SIG-M5 treated with dmso at 0.1 percent for 504 hours (cell line): ENCODE measurements around the gene KCNMA1.

Experiments
- DNase-seq: peaks from one replicate; lab custom pipeline; 2025; ENCODE audit not compliant: unreplicated experiment; lab: John Stamatoyannopoulos, UW

Gene KCNMA1

DNA sequence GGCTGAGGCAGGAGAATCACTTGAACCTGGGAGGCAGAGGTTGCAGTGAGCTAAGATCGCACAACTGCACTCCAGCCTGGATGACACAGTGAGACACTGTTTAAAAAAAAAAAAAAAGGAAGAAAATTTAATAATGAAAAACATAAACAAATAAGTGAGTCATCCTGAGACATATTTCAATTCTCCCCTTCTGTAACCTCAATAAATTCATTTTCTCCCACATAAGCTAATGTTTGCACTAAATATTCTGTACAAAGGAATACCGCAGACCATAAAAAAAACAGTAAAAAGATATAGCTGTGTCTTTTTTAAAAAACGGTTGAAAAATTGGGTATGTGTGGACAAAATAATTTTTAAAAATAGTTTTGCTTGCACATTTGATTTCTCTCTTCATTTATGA lies 654.0 kb downstream of the KCNMA1 start:
- no peak for DNase-seq

DNA sequence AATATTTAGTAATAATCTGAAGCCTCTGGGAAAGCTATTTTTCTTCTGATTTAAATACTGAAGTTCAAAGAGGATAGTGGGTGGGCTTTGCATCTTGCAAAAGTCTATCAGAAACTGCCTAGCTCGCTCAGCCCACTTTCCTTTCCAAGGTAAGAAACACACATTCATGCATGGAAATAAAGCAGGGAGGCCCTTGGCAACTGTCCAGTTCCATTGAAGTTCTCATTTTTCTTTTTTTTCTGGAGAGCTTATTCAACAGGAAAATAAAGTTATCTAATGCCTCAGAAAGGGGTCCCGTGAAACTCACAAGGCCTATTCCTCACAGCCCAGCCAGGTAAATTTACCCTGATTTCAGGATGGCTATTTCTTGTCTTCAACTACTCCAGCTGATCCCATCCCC lies 654.9 kb downstream of the KCNMA1 start:
- no peak for DNase-seq

DNA sequence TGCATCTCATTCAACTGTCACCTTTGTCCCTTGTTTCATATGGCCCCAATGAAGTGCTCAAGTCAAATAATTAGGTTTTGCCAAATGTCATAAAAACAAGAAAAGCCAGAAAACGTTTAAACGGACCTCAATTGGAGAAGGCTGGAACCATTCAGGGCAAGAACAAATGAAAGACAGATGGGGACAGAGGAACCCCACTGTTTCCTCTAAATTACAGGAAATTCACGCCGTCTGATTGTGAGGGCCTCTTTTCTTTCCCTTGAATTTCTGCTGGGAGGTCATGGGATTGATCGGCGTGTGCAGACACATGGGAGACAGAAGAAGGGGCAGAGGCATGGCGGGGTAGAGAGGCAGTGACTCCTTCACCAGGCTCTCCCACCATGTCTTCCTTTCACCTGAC lies 656.4 kb downstream of the KCNMA1 start:
- no peak for DNase-seq

DNA sequence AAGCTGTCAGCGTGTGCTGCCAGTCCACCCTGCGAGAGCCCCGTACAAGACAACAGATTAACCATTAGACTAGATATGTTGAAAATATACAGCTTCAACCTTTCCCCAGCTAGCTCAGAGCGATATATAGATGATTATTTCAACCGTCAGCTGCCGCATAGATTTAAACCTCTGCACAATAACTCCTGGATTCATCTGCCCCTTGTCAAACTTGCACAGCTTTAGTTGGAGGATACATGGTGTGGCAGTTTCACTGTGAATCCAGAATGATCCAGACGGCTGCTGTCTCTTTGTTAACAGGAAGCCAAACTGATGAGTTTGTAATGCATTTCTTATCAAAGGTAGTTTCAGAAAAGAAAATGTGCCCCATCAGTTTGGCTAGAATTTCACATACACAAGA lies 659.7 kb downstream of the KCNMA1 start:
- DNase-seq = no peak

- DNase-seq = no peak
These were observed 660.6 kb downstream of the KCNMA1 start for GRCh38 chr10:76977046-76977445.

DNA sequence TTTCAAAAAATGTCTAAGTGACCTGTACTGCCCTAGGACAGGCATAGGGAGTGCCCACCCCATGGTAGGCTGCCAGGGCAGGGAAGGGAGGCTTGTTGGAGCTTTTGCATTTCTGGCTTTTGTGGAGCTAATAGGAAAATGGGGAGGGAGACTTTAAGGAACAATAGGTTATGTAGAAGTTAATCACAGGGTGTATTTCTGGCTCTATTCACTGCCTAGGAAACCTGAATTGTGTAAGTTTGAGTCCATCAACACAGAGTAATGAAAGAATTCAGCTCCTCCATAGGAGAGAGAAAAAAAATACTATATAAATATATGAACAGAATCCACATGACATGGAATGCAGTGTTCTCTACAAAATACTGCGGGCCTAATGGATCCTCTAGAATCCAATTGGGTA lies 661.5 kb downstream of the KCNMA1 start:
- no peak for DNase-seq

DNA sequence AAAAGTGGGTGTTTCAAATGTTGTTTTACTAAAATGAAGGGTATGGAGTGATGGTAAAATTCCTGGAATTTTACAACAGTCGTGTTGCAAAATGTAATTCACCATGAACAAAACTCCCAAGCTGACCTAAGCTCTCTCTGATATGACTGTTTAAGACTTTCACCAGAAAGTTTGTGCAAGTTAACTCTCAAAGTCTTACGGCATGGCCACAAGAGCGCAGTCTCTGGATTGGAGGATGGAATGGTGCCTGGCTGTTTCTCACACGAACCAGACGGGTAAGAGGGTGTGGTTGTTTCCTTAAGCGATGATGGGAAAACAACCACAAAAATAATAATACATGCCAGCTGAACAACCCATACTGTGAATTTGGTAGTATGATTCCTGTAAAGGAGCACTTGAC lies 662.5 kb downstream of the KCNMA1 start:
- no peak for DNase-seq

DNA sequence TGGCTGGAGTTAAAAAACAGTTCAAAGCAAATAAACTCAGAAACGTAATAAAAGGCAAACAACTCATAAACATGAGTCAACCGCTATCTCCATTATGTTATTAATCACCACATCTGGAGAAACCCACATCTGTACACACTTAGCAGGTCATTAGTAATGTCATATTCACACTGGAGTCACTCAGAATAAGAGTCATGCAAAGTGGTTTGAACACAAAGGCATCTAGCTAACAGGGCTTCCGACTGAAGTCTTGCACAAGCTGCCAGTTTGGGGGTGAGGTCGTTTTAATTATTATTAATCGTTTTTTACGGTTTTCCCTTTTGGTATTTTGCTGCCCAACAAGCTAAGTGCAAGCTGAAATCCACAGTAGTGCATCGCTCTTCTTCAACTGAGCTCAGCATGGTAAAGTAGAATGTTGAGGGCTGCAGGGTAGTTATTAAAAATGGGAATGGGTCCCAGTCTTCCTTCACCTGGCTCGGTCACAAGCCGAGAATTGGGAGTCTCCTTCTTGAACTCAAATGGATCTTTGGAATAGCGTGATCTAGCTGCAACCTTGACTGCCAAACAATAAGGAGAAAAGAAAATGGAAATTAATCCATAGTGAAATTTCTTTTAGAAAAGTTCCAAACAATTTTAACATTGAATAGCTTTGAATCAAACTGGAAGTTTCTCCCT lies 663.5 kb downstream of the KCNMA1 start:
- DNase-seq = no peak

DNA sequence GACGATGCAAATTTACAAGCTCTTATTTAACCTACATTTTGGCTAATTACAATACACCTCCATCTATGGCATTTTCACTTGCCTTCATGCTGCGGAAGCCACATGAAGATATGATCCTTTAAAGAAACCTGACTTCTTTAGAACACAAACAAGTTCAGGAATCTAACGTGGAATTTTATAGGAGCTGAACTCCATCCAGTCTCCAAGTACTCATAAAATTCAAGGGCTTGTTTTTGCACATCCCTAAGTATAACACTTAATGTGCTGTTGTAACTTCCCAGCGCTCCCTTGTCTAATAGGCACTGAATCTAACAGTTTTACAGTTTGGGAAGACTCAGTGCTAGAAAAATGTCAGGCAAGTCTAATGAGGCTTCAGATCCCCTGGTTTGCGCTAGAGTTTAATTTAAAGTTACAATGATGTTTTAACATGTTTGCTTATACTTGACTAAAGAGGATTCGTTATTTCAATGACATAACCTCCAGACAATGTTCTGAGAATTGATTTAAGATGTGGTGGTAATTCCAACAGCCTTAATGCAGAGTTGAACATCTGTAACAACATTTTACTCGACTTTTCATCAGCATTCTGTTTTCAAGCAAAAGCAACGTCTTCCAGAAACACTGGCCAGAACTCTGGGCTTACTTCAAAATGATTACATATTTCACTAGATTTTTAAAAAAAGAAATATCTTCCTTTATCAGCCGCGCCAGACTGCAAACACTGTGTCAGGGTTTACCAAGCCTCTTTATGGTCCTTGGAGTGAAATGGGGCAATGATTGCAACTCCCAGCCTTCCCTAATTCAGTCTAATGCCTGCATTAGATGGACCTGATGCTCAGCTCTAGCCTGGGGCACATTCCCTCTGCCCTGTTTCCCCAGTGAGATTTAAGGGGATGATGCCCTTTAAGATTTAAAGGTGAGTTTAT lies 664.3 kb downstream of the KCNMA1 start:
- no peak for DNase-seq

- DNase-seq = no peak
These were observed 665.1 kb downstream of the KCNMA1 start for GRCh38 chr10:76972541-76972940.

- no peak for DNase-seq
These were observed 665.9 kb downstream of the KCNMA1 start for GRCh38 chr10:76971547-76972170.

- DNase-seq = no peak
These were observed 666.7 kb downstream of the KCNMA1 start for GRCh38 chr10:76970711-76971519.

DNA sequence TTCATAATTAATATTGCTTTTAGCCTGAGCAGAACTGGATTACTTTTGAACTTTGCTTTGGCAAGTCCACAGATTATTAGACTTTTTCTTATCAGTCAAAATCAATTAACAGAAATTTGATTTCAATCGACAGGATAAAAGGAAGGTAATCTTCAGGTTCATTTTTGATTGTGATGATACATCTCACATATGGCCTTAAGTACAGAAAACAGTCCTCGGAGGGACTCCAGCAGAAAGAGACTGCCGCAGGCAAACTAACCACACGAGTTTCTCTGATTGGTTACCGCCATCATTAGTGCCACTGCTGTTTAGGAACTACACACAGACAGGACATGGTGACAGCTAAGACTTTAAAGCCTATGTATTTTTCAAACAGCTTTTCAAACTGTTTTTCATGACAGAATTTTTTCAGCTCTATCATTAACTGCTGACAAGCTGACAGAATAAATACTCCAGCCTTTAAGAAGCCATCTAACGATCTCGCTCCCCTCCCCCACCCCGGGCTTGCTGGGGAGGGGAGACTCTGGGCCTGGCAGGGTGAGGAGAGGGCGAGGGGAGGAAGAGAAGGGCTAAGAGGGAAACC lies 668.2 kb downstream of the KCNMA1 start:
- no peak for DNase-seq

DNA sequence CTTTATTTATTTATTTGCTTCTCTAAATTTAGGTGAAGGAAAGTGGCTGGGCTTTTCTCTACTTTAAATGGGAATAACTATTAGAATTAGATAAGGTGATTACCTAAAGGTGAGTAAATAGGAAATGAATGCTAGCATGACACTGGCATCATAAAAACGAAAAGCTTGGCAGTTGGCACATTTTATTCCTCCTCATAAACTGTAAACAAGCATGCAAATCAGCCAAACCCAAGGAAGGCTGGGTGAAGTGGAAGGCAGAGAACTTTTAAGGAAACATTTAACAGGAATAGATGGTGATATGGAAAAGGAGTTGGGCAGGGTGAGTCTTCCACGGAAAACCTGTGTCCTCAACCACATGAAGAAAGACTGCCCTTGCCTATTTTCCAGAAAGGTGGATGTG lies 669.1 kb downstream of the KCNMA1 start:
- DNase-seq = no peak

DNA sequence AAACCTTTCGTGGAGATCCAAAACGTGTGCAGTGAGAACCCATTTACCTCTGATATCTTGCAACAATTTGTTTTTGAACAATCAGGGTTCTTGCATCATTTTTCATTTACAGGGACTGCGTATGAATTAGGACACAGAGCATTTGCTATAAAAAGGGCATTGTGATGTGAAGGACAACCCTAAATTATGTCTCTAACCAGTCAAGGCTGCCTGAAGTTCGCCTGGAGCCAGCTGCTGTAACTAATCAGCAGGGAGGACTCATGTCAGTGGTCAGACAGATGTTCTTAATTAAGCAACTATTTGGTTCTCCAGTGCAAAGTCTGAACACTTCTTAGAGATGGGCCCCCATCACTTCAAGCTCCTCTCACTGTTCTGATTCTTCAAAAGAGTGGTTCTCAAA lies 674.8 kb downstream of the KCNMA1 start:
- no peak for DNase-seq

GRCh38 chr10:76961841-76962240 lies 675.8 kb downstream of the KCNMA1 start:
- DNase-seq = no peak

GRCh38 chr10:76959111-76959510 lies 678.5 kb downstream of the KCNMA1 start:
- DNase-seq = no peak

GRCh38 chr10:76954838-76955237 lies 682.8 kb downstream of the KCNMA1 start:
- no peak for DNase-seq

DNA sequence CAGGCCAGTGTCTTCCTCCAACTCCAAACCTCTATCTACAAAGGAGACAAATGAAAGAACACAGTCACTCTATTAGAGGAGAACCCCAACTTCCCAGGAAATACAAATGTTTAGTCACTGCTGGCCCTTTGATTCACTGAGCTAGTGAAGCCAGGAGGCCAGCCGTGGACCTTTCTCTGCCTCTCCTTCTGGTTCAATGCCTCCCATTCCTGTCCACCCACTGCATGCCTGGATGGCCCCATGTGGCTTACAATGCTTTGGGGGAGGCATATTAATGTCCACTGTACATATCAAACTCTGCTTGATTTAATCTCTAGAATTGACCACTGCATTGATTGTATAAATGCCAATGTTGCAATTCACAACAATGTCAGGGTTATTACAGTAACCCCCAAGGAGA lies 687.3 kb downstream of the KCNMA1 start:
- no peak for DNase-seq

DNA sequence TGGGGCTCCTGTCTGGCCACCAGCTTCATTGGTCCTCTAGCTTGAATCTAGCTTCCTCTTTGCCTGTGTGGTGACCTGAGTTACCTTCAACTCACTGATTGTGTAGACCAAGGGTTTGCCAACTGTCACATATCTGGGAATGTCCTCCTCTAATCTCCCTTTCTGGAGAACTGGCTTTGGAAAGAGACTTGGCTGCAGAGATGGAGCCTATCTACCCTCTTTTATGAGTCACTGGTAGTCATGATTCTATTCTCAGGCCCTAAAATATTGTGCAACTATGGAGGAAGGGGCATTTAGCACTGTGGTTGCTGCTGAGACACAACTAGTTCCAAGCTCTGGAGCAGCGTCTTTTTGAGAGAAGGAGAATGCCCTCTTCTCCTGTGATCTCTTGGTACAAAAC lies 691.3 kb downstream of the KCNMA1 start:
- peak; percentile 42 for DNase-seq

DNA sequence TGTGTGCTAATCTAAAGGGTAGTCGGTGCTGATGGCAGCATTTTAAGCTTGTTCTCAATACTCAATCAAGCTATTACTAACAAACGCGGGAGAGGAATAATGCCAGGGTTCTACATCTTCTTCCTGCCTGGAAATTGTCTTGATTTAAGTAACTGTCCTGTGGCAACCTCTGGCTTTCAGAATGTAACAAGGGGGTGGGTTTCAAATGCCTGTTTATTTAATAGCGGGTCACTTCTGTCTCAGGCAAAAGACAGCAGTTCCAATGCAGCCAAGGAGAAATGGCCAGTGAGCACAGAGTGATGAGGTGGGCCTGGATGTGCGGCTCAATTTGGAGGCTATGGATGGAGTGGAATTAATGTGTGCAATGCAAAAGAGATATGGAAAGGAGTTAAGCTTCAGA lies 692.4 kb downstream of the KCNMA1 start:
- DNase-seq = no peak
